CMK (cell line): ENCODE results near the gene SH3BP2.

Experiments used
- DNase-seq: peaks from one replicate; pipeline ENCODE4 v3.0.0-alpha.2; 2010; ENCODE audit warnings: low read depth

SH3BP2 gene

DNA sequence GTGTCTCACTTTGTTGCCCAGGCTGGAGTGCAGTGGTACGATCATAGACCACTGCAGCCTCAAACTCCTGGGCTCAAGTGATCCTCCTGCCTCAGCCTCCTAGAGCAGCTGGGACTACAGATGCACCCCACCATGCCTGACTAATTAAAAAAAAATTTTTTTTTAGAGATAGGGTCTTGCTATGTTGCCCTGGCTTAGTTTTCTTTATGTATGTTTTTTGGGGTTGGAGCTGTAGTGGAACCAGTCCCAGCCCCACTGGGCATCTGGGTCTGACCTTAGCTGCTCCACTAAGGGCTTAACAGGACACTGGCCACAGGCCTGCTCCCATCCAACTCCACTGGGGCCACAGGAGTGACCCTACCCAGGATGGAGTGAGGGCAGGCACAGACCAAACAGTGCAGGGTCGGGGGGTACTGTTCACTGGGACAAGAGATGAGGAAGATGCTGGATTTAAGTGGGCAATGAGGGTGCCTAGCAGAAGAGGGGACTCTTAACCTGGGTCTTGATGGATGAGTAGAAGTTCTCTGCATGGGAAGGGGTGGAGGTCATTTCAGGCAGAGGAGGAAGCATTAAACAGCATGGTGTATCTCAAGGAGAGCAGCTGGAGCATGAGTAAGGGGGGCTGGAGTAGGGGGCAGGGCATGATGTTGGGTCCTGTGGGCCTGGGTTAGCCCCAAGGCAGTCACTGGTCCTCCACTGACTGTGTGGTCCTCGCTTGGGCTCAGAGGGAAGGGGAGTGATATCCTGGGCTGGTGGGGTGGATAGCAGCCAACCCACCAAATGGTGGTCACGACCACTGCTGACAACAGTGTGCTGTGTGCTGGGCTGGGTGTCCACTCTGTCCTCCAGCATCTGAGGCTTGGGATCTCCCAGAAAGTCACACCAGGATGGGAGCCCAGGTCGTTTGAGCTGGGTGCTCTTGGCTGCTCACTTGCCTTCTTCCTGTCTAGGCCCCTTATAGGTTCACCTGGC, 26.6 kb downstream of the SH3BP2 start:
- DNase-seq: no peak

- no peak for DNase-seq
Measured at GRCh38 chr4:2820216-2820982, 27.5 kb downstream of the SH3BP2 start.

DNA sequence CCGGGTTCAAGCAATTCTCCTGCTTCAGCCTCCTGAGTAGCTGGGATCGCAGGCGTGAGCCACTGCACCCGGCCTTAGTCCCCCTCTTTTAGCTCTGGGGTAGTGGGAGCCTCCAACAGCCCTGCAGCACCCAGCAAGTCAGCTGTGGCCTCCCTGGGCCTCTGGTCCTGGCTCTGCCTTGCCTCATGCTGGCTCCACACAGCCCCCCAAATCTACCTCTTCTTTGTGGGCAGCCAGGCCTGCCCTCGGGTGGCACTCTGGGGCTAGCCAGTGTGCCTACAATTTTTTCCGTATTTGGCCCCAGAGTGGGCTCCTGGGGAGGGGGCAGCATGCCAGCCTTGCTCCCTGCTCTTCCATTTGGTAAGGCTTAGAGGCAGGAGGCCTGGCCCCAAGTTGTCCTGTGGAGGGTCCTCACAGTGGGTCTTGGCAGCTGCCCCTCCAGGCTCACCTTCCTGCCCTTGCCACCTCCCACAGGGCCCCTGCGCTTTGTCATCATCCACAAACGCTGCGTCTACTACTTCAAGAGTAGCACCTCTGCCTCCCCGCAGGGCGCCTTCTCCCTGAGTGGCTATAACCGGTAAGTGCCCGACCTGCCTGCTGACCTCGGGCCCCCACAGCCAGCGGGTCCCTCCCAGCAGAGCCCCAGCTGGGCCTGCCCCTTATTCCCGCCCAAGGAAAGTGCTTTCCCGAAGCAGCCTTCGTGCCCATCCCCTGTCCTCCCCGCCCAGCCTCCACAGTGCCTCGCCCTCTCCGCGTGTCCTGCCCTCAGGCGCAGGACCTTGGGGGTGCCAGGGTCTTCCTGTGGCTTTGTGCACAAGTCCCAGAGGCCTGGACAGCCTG, 29.8 kb downstream of the SH3BP2 start:
- no peak for DNase-seq

- no peak for DNase-seq
Measured at GRCh38 chr4:2823301-2823670, 30.4 kb downstream of the SH3BP2 start.

GRCh38 chr4:2823671-2824328, 30.9 kb downstream of the SH3BP2 start:
- DNase-seq: no peak

DNA sequence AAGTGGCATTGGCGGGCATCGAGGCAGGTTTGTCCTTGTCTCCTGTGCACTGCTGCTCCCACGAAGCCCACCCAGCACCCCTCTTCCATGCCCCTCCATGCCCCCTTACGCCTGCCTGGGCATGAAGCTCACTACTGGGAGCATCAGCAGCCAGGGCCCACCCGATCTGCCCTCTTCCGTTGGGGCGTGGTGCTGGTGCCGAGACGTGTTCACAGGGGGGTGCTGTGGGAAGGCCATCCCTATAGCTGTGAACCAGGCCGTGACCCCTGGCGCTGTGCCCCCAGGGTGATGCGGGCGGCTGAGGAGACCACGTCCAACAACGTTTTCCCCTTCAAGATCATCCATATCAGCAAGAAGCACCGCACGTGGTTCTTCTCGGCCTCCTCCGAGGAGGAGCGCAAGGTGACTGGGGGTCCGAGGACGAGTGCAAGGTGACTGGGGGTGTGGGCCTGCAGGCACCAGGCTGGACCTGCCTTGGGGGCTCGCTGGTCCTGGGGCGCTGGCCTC, 31.5 kb downstream of the SH3BP2 start:
- DNase-seq: no peak

DNA sequence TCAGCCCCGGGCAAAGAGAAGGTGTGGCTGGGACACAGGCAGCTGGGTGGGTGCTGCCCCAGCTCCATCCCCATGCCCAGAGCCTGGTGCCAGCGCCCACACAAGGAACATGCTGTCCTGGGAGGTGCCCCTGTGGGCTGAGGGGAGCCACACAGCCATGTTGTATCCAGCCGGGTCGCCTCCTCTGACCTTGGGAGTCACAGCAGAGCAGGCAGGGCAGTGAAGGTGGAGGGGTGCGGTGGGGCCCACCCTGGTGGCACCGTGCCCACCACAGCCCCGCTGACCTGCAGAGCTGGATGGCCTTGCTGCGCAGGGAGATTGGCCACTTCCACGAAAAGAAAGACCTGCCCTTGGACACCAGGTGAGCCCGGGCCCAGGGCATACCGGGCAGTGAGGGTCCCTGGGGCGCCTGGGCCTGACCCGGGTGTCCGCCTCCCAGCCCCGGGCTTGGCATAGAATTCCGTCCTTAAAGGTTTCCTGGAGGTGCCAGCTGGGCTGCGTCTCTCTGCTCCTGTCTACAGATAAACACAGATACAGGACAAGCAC, 32.0 kb downstream of the SH3BP2 start:
- DNase-seq: no peak

DNA sequence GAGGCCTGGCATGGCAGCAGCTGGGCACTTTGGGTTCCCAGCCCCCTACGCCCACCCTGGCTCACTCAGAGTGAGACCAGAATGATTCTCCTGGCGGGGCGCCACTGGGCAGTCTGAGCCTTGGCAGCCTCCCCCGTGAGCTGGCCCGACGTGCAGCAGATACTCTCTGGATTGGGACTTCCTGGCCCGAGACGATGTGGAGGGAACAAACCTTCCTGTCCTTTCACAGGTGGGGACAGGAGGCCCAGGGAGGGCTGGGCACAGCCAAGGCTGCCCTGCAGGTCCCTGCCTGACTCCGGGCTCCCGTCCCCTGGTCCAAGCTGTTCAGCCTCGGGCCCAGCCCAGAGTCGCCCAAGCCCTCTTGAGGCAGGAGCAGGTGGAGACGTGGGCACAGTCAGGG, 32.9 kb downstream of the SH3BP2 start:
- no peak for DNase-seq

DNA sequence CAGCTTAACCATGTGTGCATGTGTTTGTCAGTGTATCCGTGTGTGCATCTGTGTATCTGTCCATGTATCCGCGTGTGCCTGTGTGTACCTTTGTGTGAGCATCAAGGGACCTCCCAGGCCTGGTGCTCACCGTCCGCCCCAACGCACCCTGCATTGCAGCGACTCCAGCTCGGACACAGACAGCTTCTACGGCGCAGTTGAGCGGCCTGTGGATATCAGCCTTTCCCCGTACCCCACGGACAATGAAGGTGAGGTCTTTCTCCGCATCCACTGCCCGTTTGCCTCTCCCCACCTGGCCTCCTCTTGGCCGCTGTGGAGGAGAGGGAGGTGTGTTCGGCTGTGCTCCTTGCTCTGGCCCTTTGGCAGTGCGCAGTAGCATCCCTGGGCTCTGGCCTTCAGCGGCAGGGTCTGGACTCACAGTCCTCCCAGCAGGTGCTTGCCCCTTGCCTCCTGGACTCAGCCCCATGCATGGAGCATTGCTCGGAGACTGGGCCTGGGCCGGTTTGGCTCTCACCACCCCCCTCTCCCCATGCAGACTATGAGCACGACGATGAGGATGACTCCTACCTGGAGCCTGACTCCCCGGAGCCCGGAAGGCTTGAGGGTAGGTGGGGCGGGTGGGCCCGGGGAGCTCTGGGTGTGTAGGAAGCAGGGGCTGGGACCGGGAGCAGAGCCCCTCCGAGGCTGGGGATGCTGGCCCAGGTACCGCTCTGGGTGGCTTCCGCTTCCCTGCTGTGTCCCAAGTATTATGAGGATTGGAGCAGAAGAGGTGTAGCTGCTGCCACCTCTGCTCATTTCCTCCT, 34.4 kb downstream of the SH3BP2 start:
- DNase-seq: no peak

GRCh38 chr4:2827874-2828751, 35.2 kb downstream of the SH3BP2 start:
- no peak for DNase-seq

DNA sequence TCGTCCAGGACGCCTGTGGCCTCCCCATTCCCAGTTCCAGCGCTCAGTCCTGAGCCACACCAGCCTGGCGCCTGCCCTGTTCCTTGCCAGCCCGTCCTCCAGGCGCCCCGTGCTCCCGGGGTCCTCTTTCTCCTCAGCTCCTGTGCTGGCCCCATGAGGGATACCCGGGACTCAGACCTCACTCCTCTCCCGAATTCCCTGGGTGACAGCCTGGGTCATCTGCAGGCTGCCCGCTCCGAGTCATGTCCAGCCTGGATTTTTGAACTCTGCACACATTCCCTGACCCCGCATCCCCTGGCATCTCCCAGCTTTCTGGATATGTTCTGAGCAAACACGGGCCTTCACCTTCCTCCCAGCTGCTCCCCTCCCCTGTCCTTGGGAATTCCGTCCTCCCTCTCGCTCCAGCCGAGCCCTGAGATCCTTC, 35.9 kb downstream of the SH3BP2 start:
- no peak for DNase-seq

GRCh38 chr4:2829321-2829932, 36.5 kb downstream of the SH3BP2 start:
- no peak for DNase-seq

DNA sequence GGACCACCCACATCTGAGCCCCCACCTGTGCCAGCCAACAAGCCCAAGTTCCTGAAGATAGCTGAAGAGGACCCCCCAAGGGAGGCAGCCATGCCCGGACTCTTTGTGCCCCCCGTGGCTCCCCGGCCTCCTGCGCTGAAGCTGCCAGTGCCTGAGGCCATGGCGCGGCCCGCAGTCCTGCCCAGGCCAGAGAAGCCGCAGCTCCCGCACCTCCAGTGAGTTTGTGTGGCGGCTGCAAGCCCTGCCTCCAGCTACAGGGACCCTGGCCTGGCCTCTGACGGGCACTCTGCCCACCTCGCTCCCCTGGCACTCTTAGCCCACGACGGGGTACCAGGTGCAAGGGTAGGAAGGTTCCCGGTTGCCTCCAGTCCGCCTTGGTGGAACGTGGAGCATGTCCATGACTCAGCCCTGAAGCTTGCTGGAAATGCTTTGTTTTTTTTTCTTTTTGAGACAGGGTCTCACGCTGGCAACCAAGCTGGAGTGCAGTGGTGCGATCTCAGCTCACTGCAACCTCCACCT, 37.1 kb downstream of the SH3BP2 start:
- no peak for DNase-seq

DNA sequence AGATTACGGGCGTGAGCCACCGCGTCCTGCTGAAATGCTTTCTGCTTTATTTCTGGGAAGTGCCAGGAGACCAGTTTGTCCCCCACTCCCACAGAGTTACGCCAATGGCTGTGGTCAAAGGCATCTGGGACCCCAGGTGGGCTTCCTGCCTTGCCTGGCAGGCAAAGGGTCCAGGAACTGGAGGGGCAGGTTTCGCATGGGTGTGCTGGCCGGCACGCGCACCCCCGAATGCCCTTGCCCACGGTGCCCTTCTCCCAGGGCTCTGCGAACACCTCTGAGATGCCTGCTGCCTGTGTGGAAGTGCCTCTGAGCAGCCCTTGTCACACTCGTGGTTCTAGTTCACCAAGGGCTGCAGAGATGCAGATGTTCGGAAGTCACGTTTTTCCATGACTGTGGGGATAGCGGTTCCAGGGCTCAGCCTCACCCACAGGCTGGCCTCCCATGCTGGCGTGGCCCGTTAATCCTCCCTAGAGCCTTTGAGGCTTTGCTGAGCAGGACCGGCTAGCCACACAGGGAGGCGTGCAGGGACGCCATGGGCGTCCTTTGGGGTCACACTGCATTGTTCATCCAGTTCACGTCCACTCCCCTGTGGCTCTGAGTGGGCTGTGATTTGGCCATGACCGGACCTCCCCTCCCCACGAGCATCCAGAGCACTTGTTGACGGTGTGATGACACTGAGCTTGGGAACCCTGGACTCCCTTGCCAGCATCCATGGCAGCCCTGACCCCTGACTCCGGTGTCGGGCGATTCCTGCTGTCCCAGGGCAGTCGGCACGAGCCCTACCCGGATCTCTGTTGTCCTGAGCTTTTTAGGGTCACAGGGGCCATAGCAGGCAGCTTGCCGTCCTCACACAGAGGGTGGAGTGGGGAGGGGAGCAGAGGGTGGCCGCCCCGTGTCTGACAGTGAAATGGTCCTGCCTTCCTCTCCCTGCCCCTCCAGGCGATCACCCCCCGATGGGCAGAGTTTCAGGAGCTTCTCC, 38.0 kb downstream of the SH3BP2 start:
- DNase-seq: no peak

DNA sequence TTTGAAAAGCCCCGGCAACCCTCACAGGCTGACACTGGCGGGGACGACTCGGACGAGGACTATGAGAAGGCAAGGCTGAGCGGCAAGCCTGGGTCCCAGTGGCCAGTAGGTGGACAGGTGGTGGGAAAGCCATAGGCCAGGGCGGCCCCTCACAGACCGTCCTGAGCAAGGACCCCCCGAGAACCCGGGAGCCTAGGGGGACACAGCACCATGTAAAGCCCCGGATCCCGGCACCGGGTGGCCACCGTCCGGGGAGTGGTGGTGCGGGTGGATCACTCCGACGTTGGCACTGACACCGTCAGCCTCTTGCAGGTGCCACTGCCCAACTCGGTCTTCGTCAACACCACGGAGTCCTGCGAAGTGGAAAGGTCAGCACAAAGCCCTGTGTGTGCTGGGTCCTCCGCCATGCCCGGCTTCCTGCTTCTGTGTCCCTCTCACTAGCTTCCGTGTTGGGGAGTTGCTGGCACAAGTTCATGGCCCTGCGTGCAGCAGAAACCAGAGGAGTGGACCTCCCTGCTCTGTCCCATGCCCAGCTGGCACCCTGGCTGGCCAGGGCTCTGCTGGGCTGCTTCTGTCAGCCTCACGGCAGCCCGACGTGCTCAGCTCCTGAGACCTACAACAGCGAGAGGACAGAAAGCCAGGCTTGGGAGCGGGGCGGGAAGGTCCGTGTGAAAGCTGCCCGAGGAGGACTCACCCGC, 38.9 kb downstream of the SH3BP2 start:
- DNase-seq: no peak

GRCh38 chr4:2832309-2832980, 39.6 kb downstream of the SH3BP2 start:
- DNase-seq: no peak
